ENCODE measurements around the gene GIPC3.
A peak's percentile ranks its signal among the peaks of the same experiment; 100 is the strongest.

The GIPC3 gene

DNA sequence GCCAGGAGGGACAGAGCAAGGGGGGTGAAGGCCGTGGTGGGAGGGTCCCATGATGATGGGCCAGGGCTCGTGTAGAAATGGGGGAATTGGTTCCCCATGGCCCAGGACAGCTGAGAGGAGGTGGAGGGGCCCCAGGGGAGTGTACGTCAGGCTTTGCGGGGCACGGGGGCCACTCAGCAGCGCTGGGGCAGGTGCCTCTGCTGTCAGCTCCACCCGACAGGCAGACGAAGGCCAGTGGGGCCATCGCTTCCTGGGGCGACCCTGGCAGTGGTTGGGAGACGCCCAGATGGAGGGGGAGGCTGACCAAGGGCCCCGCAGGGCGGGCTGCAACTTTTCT lies 48.2 kb upstream of the GIPC3 start:
- no peak overlapping the region for H3K4me3 ChIP-seq (ENCODE audit: severe bottlenecking)
- no peak; the same call in 2 of the 3 replicates for ATAC-seq (ENCODE audit: low read depth)
- H3K9me3 ChIP-seq (ENCODE audit: severe bottlenecking), result no peaks in the 10 kb centered on the region
- DNase-seq (ENCODE audit: low spot score), result no peak
- H3K4me1 ChIP-seq (ENCODE audit: insufficient read depth, poor library complexity, severe bottlenecking), result no peaks in the 10 kb centered on the region
- no peak overlapping the region for H3K27ac ChIP-seq (ENCODE audit: poor library complexity, severe bottlenecking)
- peaks cover 25% of the 10 kb centered on the region for H3K36me3 ChIP-seq (ENCODE audit: low read depth)
- TF ChIP-seq, protein P1, sequence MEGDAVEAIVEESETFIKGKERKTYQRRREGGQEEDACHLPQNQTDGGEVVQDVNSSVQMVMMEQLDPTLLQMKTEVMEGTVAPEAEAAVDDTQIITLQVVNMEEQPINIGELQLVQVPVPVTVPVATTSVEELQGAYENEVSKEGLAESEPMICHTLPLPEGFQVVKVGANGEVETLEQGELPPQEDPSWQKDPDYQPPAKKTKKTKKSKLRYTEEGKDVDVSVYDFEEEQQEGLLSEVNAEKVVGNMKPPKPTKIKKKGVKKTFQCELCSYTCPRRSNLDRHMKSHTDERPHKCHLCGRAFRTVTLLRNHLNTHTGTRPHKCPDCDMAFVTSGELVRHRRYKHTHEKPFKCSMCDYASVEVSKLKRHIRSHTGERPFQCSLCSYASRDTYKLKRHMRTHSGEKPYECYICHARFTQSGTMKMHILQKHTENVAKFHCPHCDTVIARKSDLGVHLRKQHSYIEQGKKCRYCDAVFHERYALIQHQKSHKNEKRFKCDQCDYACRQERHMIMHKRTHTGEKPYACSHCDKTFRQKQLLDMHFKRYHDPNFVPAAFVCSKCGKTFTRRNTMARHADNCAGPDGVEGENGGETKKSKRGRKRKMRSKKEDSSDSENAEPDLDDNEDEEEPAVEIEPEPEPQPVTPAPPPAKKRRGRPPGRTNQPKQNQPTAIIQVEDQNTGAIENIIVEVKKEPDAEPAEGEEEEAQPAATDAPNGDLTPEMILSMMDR (IDR thresholded peaks at IDR 0.05; ENCODE audit: poor library complexity, severe bottlenecking), result no peak
- H3K27me3 ChIP-seq (ENCODE audit: insufficient read depth, poor library complexity, severe bottlenecking), result no peaks in the 10 kb centered on the region

DNA sequence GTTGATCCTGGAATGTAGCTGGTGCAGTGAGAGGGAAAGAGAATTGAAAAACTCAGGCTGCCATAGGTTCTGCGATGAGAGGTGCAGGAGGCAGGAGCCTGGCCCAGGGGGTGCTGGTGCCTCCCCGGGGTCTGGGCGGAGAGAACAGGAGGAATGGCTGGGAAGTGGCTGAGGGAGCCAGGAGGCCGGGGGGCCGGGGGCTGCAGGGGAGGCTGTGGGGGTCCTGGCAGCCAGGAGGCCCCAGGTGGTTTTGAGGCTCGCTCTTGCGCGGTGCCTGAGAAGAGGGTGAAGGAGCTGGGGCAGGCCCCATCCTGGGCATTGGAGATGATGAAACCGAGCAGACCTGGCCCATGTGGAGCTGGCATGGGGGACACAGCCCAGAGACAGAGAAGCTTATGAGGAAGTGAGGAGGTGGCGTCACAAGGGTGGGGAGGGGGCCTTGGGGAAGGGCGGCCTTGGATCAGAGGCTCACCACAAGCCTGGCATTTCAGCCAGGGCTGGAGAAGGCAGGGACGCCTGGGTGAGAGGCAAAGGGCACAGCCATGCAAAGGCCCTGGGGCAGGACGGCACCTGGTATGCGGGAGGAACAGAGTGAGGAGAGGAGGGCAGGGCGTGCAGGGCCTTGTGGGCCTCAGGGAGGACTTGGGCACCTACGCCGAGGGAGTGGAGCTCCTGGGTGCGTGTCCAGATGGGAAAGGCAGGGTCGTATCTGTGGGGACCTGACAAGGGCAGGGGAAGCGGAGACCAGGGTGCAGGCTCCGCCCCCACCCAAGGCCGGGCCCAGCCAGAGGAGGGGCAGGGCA lies 47.6 kb upstream of the GIPC3 start:
- DNase-seq (ENCODE audit: low spot score), result no peak
- Histone ChIP-seq H3K4me3 (ENCODE audit: severe bottlenecking) (no peak overlapping the region), H3K27ac (ENCODE audit: poor library complexity, severe bottlenecking) (no peak overlapping the region), H3K27me3 (ENCODE audit: insufficient read depth, poor library complexity, severe bottlenecking) (no peaks in the 10 kb centered on the region), H3K4me1 (ENCODE audit: insufficient read depth, poor library complexity, severe bottlenecking) (no peaks in the 10 kb centered on the region), H3K9me3 (ENCODE audit: severe bottlenecking) (no peaks in the 10 kb centered on the region), H3K36me3 (ENCODE audit: low read depth) (peaks cover 23% of the 10 kb centered on the region)
- ATAC-seq (ENCODE audit: low read depth), result peak; percentile 26; the same call in 2 of the 3 replicates
- TF ChIP-seq, protein P1 (IDR thresholded peaks at IDR 0.05; ENCODE audit: poor library complexity, severe bottlenecking), result no peak

DNA sequence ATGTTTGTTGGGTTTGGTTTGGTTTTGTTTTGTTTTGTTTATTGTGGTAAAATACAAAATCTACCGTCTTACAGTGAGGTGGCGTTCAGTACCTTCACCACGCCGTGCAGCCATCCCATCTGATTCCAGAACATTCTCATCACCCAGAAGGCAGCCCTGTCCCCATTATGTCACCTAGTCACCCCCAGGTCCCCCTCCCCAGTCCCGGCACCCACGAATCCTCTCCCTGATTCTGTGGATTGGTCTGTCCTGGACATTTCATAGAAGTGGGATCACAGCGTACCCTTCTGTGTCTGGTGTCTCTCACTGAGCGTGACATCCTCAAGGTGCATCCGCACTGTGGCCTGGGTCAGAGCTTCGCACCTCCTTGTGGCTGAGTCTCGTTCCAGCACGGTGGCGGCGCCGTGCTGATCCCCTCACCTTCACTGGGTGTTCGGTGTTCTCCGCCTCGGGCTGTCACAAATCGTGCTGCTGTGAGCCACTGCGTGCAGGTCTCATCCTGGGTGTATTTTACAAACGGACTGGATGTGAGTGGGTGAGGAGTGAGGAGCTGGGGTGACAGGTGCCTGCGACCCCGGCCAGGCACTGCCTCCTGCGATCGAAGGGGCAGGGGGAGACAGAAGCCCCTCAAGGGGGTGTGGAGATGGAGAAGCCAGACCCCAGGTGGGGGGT lies 46.9 kb upstream of the GIPC3 start:
- Histone ChIP-seq H3K36me3 (ENCODE audit: low read depth) (peaks cover 21% of the 10 kb centered on the region), H3K4me3 (ENCODE audit: severe bottlenecking) (no peak overlapping the region), H3K27ac (ENCODE audit: poor library complexity, severe bottlenecking) (no peak overlapping the region), H3K9me3 (ENCODE audit: severe bottlenecking) (no peaks in the 10 kb centered on the region), H3K27me3 (ENCODE audit: insufficient read depth, poor library complexity, severe bottlenecking) (no peaks in the 10 kb centered on the region), H3K4me1 (ENCODE audit: insufficient read depth, poor library complexity, severe bottlenecking) (no peaks in the 10 kb centered on the region)
- DNase-seq (ENCODE audit: low spot score) (no peak), ATAC-seq (ENCODE audit: low read depth) (no peak; the same call in 2 of the 3 replicates)
- TF ChIP-seq, protein P1 (IDR thresholded peaks at IDR 0.05; ENCODE audit: poor library complexity, severe bottlenecking), result no peak

DNA sequence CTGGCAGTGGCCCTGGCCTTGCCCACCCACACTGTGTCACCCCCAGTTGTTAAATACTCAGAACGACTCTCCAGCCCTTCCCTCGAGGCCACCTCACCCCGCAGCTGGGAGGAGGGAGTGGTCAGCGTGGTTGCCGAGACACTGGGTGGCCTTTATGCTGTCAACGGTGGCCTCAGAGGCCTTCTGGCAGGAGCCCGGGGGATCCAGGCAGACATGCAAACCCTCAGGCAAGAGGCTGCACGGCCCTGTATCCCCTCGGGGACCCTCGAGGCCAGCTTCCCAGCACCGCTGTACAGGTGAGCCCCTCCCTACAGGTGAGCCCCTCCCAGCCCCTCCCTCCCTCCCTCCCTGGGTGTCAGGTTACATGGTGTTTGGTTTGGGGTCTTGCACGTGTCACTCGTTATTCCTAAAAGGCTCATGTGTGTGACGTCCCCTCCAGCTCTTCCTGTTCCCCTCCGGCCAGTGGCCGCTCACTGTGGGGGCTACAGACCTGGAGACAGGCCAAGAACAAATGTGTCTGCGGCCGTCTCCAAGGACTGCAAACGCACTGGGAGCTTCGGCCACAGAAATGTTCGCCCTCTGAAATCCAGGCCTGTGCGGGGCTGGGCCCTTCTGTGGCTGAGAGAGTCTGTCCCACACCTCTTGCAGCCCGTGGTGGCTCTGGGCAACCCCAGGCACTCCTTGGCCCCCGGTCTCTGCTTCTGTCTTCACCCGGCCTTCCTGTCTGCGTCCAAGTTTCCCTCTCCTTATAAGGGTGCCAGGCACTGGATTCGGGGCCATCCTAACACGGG lies 46.1 kb upstream of the GIPC3 start, which contains the start of gene TEKTIP1:
TEKTIP1 (plus strand) TSS at position 210 of the 791 bp plus-strand sequence; CDS start at position 214, 4 bp downstream.
- DNase-seq (ENCODE audit: low spot score) (no peak), ATAC-seq (ENCODE audit: low read depth) (no peak)
- TF ChIP-seq, protein P1 (IDR thresholded peaks at IDR 0.05; ENCODE audit: poor library complexity, severe bottlenecking), result no peak
- H3K36me3 ChIP-seq (ENCODE audit: low read depth), result peaks cover 17% of the 10 kb centered on the region
- no peaks in the 10 kb centered on the region for H3K4me1 ChIP-seq (ENCODE audit: insufficient read depth, poor library complexity, severe bottlenecking)
- no peak within 1 kb of the TSS for H3K4me3 ChIP-seq (ENCODE audit: severe bottlenecking)
- H3K9me3 ChIP-seq (ENCODE audit: severe bottlenecking), result no peaks in the 10 kb centered on the region
- H3K27ac ChIP-seq (ENCODE audit: poor library complexity, severe bottlenecking), result no peak within 1 kb of the TSS
- no peaks in the 10 kb centered on the region for H3K27me3 ChIP-seq (ENCODE audit: insufficient read depth, poor library complexity, severe bottlenecking)
